Smooth muscle cell (in vitro differentiated cells): Measurements from ENCODE around the gene RC3H2. TPM values are rescaled to one million over a fixed set of nuclear protein-coding genes. Genes with fewer than 3 reads are reported as not detected.
"Not testable (repeated sequence)": the region's sequence is repeated elsewhere in the genome, so short reads cannot be mapped to it uniquely, and the experiment has no call there.

Source experiments
- DNase-seq: peaks from one replicate; lab custom pipeline; 2025; ENCODE audit not compliant: unreplicated experiment; lab: John Stamatoyannopoulos, UW
- H2AFZ ChIP-seq: fragments of 200-600 bp; sonication (generic); 2 replicates; pipeline ENCODE4 v1.6.0; 2016; ENCODE audit warnings: antibody characterized with exemption, low read depth, mild to moderate bottlenecking
- H3F3A ChIP-seq: fragments of 200-600 bp; sonication (generic); 2 replicates; pipeline ENCODE4 v1.6.0; 2017; ENCODE audit warnings: antibody characterized with exemption, low read depth
- H3K27ac ChIP-seq: fragments of 200-600 bp; sonication (generic); 2 replicates; pipeline ENCODE4 v1.5.1; 2016; ENCODE audit warnings: low read depth, mild to moderate bottlenecking
- H3K27me3 ChIP-seq: fragments of 200-600 bp; sonication (generic); 2 replicates; pipeline ENCODE4 v1.6.1; 2016; ENCODE audit warnings: low read depth, mild to moderate bottlenecking
- H3K36me3 ChIP-seq: fragments of 200-600 bp; sonication (generic); 2 replicates; pipeline ENCODE4 v1.5.1; 2016; ENCODE audit warnings: low read depth
- H3K4me1 ChIP-seq: fragments of 200-600 bp; sonication (generic); 2 replicates; pipeline ENCODE4 v1.5.1; 2016; ENCODE audit warnings: low read depth
- H3K4me2 ChIP-seq: fragments of 200-600 bp; sonication (generic); 2 replicates; pipeline ENCODE4 v1.6.0; 2016; ENCODE audit warnings: mild to moderate bottlenecking
- H3K4me3 ChIP-seq: fragments of 200-600 bp; sonication (generic); 2 replicates; pipeline ENCODE4 v1.5.1; 2016; ENCODE audit warnings: mild to moderate bottlenecking
- H3K79me2 ChIP-seq: fragments of 200-600 bp; sonication (generic); 2 replicates; pipeline ENCODE4 v1.6.0; 2016; ENCODE audit warnings: low read depth, mild to moderate bottlenecking
- H3K9ac ChIP-seq: fragments of 200-600 bp; sonication (generic); 2 replicates; pipeline ENCODE4 v1.6.0; 2016; ENCODE audit warnings: low read depth
- H3K9me3 ChIP-seq: fragments of 200-600 bp; sonication (generic); replicated peaks from 2 replicates; pipeline ENCODE4 v1.5.1; 2016; ENCODE audit warnings: low read depth
- H4K20me1 ChIP-seq: fragments of 200-600 bp; sonication (generic); 2 replicates; pipeline ENCODE4 v1.6.0; 2016; ENCODE audit warnings: low read depth
- CTCF ChIP-seq: fragments of 200-600 bp; sonication (generic); IDR thresholded peaks from 2 replicates; pipeline ENCODE4 v1.5.1; 2017; ENCODE audit warnings: borderline replicate concordance, mild to moderate bottlenecking, antibody characterized with exemption; ENCODE audit not compliant: insufficient read depth, poor library complexity, severe bottlenecking
- WGBS: methylation state at CpG from one replicate; pipeline ENCODE4 v1.1.7; 2016; ENCODE audit warnings: low lambda C conversion rate; 5-methylcytosine and 5-hydroxymethylcytosine counted together
- polyA plus RNA-seq: library from polyadenylated mRNA; unstranded; fragments of >200 nt; fragmentation: Nextera tagmentation; extraction: Ambion mirVana; gene quantifications from 2 replicates; pipeline ENCODE4 v1.2.1, GENCODE V29; 2016
- total RNA-seq: library from RNA; depleted of rRNA; stranded (reverse); fragments of >200 nt; gene quantifications from 2 replicates; pipeline ENCODE4 v1.2.3, GENCODE V29; 2014

The RC3H2 gene
- total and polyA plus RNA-seq, 2 experiments from 2014 or later = 15.3 to 44.7 TPM

- no peak overlapping the region for H3K4me3 ChIP-seq
- no peak for DNase-seq
- H3K36me3 ChIP-seq = peaks cover 29% of the 10 kb centered on the region
- H3K4me2 ChIP-seq = no peak overlapping the region
- TF ChIP-seq CTCF = no peak
- H3F3A ChIP-seq = no peaks in the 10 kb centered on the region
- no peaks in the 10 kb centered on the region for H3K4me1 ChIP-seq
- H3K9me3 ChIP-seq = no peaks in the 10 kb centered on the region
- no peaks in the 10 kb centered on the region for H4K20me1 ChIP-seq
- H3K27me3 ChIP-seq = no peaks in the 10 kb centered on the region
- no peak overlapping the region for H3K27ac ChIP-seq
- H3K79me2 ChIP-seq = no peaks in the 10 kb centered on the region
- no peak overlapping the region for H2AFZ ChIP-seq
- WGBS = 95% methylated on average over 2 of the region's 2 CpGs
- H3K9ac ChIP-seq = no peak overlapping the region
Measured at GRCh38 chr9:122883125-122883524, 22.0 kb downstream of the RC3H2 start.

- H3K4me1 ChIP-seq = no peaks in the 10 kb centered on the region
- TF ChIP-seq CTCF = no peak
- H3K4me2 ChIP-seq = no peak overlapping the region
- H3K27ac ChIP-seq = no peak overlapping the region
- H3K36me3 ChIP-seq = peaks cover 52% of the 10 kb centered on the region
- H3K4me3 ChIP-seq = no peak overlapping the region
- H2AFZ ChIP-seq = no peak overlapping the region
- 84% methylated on average over 2 of the region's 2 CpGs for WGBS
- H3K9ac ChIP-seq = no peak overlapping the region
- H3K79me2 ChIP-seq = no peaks in the 10 kb centered on the region
- no peaks in the 10 kb centered on the region for H4K20me1 ChIP-seq
- H3K9me3 ChIP-seq = no peaks in the 10 kb centered on the region
- H3F3A ChIP-seq = no peaks in the 10 kb centered on the region
- no peaks in the 10 kb centered on the region for H3K27me3 ChIP-seq
- DNase-seq = no peak
Measured at GRCh38 chr9:122879443-122879842, 25.7 kb downstream of the RC3H2 start.

- no peak overlapping the region for H3K9ac ChIP-seq
- H3K27me3 ChIP-seq = no peaks in the 10 kb centered on the region
- H2AFZ ChIP-seq = no peak overlapping the region
- no peaks in the 10 kb centered on the region for H3F3A ChIP-seq
- H3K9me3 ChIP-seq = no peaks in the 10 kb centered on the region
- H3K27ac ChIP-seq = no peak overlapping the region
- no peak for DNase-seq
- WGBS = 97% methylated on average over 1 of the region's 1 CpG
- H3K4me2 ChIP-seq = no peak overlapping the region
- H3K36me3 ChIP-seq = peaks cover 35% of the 10 kb centered on the region
- no peak overlapping the region for H3K4me3 ChIP-seq
- peaks cover 4% of the 10 kb centered on the region for H3K79me2 ChIP-seq
- no peaks in the 10 kb centered on the region for H3K4me1 ChIP-seq
- peaks cover 12% of the 10 kb centered on the region for H4K20me1 ChIP-seq
- no peak for TF ChIP-seq CTCF
Measured at GRCh38 chr9:122875523-122875922, 29.6 kb downstream of the RC3H2 start.

DNA sequence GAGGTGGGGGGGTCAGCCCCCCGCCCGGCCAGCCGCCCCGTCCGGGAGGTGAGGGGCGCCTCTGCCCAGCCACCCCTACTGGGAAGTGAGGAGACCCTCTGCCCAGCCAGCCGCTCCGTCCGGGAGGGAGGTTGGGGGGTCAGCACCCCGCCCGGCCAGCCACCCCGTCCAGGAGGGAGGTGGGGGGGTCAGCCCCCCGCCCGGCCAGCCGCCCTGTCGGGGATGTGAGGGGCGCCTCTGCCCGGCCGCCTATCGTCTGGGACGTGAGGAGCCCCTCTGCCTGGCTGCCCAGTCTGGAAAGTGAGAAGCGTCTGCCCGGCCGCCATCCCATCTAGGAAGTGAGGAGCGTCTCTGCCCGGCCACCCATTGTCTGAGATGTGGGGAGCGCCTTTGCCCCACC lies 37.9 kb downstream of the RC3H2 start:
- H3K9me3 ChIP-seq, H3K9ac ChIP-seq, H3K4me1 ChIP-seq, H2AFZ ChIP-seq, H3K4me3 ChIP-seq, H3K4me2 ChIP-seq, H3K36me3 ChIP-seq, H3K27ac ChIP-seq, H3F3A ChIP-seq, DNase-seq, H3K27me3 ChIP-seq, H3K79me2 ChIP-seq: not testable (repeated sequence)
- H4K20me1 ChIP-seq = peaks cover 11% of the 10 kb centered on the region
- no CpG with 5 or more reads among the region's 27 CpGs for WGBS
